ENCODE measurements around the gene HIVEP3.

DNA sequence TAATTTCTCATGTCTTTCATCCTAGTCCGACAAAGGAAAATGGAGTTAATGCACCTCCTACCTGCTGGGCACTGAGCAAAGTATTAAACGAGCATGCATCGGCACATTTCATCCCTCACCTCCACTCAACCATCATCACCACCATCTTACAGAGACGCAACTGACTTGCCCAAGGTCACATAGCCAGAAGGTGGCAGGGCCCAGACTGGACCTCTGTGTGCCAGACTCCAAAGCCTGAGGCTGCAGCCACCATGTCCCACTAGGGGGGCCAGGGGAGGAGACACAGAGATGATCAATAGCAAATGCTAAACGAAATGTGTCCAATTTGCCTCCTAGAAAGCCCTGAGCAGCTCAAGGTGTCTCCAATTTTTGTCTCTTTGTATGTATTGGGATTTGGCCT is 270.5 kb downstream of the HIVEP3 start:
- TF ChIP-seq JUND (IDR thresholded peaks at IDR 0.05) (no peak), RFX5 (IDR thresholded peaks at IDR 0.05; ENCODE audit: low read length) (no peak), TEAD4 (IDR thresholded peaks at IDR 0.05; ENCODE audit: borderline replicate concordance, insufficient read depth) (no peak), CHD2 (IDR thresholded peaks at IDR 0.05; ENCODE audit: low read length, partially characterized antibody) (no peak), GABPA (IDR thresholded peaks at IDR 0.05; ENCODE audit: low read depth) (no peak), SMC3 (IDR thresholded peaks at IDR 0.05; ENCODE audit: low read depth, low read length) (no peak), SIN3A (IDR thresholded peaks at IDR 0.05; ENCODE audit: borderline replicate concordance, low read depth, low read length) (no peak), FOXM1 (IDR thresholded peaks at IDR 0.05; ENCODE audit: low read depth) (no peak), EP300 (IDR thresholded peaks at IDR 0.05; ENCODE audit: borderline replicate concordance in 1 of 2, low read depth in 1 of 2, low read length in 1 of 2) (no peak)
- TF ChIP-seq, protein P1, sequence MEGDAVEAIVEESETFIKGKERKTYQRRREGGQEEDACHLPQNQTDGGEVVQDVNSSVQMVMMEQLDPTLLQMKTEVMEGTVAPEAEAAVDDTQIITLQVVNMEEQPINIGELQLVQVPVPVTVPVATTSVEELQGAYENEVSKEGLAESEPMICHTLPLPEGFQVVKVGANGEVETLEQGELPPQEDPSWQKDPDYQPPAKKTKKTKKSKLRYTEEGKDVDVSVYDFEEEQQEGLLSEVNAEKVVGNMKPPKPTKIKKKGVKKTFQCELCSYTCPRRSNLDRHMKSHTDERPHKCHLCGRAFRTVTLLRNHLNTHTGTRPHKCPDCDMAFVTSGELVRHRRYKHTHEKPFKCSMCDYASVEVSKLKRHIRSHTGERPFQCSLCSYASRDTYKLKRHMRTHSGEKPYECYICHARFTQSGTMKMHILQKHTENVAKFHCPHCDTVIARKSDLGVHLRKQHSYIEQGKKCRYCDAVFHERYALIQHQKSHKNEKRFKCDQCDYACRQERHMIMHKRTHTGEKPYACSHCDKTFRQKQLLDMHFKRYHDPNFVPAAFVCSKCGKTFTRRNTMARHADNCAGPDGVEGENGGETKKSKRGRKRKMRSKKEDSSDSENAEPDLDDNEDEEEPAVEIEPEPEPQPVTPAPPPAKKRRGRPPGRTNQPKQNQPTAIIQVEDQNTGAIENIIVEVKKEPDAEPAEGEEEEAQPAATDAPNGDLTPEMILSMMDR (IDR thresholded peaks at IDR 0.05), result no peak
- TF ChIP-seq, protein P2, sequence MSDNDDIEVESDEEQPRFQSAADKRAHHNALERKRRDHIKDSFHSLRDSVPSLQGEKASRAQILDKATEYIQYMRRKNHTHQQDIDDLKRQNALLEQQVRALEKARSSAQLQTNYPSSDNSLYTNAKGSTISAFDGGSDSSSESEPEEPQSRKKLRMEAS (IDR thresholded peaks at IDR 0.05; ENCODE audit: low read depth), result no peak
- TF ChIP-seq, protein P3, sequence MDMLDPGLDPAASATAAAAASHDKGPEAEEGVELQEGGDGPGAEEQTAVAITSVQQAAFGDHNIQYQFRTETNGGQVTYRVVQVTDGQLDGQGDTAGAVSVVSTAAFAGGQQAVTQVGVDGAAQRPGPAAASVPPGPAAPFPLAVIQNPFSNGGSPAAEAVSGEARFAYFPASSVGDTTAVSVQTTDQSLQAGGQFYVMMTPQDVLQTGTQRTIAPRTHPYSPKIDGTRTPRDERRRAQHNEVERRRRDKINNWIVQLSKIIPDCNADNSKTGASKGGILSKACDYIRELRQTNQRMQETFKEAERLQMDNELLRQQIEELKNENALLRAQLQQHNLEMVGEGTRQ (IDR thresholded peaks at IDR 0.05; ENCODE audit: borderline replicate concordance, low read depth, low read length), result no peak
